Erythroblast (primary cell): ENCODE measurements around the gene CDYL.
A peak's percentile ranks its signal among the peaks of the same experiment; 100 is the strongest.
"Not testable (repeated sequence)": the region's sequence is repeated elsewhere in the genome, so short reads cannot be mapped to it uniquely, and the experiment has no call there.

Experiments used
- DNase-seq, 2 experiments: peaks; one replicate each; lab custom pipeline; 2025; lab: John Stamatoyannopoulos, UW
- GATA1 ChIP-seq: IDR thresholded peaks from 2 replicates; pipeline ENCODE4 v1.6.1; 2011; ENCODE audit warnings: low read depth, mild to moderate bottlenecking, control low read depth, low read length, moderate library complexity
- POLR2A ChIP-seq: IDR thresholded peaks from 2 replicates; pipeline ENCODE4 v1.6.1; 2011; ENCODE audit warnings: mild to moderate bottlenecking, low read length

The CDYL gene

DNA sequence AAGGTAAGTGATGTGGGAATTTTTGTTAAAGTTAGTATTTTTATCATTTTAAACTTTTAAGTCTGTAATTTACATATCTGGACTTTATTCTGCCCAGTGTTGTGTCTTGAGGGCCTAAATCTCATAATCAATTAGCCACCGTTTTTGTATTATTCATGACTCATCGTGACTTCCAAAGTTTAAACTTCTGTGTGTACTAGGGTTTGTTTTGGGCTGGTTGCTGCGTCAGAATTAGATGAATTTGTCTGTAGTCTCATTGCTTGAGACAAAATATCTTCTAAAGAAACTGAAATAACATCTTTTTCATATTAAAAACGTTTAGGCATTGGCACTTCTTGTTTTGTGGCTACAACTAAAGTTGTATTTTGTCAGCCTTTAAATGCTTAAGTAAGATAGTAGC, 41.3 kb downstream of the CDYL start:
- TF ChIP-seq POLR2A (no peak), GATA1 (no peak)
- peak in 1 of 2 experiments; percentile 21 for DNase-seq

DNA sequence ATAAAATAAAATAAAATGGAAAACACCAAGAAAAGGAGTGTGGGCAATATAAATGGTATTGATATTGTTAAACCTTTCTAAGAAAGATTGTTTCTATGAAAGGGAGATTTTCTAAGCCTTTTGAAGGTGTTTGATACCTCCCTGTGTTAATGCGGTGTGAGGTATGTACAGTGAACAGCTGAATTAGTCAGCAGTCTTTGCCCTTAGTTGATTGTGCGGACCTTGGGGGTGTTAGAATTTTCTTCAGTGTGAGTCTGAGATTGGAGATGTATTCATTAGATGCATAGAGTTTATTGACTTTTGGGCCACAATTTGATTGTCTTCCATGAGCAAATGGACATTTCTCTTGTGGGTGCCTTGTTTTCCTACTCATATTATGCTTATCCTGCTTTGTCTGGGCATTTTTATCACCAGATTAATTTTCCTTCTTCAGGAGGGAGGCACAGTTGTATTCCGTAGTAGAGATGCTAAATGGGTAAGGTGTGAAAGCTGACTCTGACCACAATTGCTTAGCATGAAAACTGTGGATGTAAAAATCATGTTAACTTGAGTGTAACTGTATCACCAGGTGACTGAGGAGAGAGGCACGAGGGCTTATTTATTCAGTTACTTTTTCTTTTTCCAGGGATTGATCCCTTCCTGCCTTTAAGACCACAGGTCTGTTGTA, 42.2 kb downstream of the CDYL start:
- DNase-seq = no peak
- TF ChIP-seq GATA1 (no peak), POLR2A (no peak)

DNA sequence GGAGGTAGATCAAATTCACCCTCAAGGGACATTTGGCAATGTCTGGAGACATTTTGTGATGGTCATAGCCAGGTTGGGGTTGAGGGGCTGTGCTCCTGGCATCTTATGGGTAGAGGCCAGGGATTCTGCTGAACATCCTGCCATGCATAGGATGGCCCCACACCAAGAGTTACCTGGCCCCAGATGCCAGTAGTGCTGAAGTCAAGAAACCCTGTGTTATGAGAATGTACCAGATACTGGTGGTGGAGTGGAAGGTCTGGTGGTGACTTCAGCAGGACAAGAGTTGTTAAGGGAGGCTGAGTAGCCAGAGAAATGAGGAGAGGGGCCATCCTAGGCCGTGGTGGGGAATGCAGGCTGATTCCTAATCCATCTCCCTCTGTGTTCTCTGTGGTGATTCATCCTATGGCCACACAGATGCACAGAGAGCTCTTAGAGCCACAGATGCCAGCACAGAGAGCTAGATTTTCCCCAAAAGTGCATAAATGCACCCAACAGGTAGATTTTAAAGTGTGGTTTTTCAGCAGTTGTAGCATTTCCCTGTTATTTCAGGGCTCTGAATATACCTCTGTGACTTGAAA, 43.6 kb downstream of the CDYL start:
- DNase-seq = no peak
- TF ChIP-seq GATA1 (no peak), POLR2A (no peak)

DNA sequence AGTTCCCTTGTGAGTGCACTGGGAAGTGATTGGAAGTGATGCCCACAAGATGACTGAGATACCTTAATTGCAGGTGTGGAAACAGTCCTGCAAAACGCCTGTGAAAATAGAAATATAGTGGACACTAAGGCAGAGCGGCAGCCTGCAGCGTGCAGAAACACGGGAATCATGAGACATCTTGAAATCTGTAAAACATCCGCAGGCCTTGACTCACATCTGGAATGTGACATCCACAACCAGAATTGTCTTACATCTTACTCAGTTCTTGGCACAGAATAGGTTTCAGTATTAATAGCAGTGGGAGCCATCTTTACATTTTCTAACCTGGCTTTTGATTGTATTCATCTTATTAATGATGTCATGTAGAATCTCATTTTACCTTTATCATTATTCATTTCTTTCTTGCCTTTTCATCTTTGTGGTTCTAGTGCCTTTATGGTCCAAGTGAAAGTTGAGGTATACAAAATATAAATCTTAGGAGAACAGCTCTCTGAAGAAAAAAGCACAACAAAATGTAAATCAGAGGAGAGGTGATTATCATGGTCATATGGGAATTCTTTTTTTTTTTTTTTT, 44.6 kb downstream of the CDYL start:
- DNase-seq = no peak
- TF ChIP-seq GATA1 (no peak), POLR2A (no peak)

DNA sequence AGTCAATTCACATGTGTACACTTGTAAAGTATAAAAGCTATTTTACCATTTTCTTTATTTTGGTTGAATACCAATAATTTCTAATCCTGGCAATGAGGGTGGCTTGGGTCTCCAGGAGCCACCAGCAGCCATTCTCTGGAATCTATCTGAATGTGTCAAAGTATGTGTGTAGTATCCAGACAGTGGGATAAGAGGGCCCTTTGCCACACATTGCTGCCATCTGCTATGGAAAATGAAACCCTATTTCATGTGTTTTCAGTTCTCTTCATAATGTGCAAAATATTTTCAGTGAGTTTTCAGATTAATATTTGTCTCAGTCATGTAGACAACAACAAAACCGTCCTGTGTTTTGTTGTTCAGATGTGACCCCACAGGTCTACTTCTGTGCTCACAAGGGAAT, 46.3 kb downstream of the CDYL start:
- TF ChIP-seq POLR2A (no peak), GATA1 (no peak)
- DNase-seq = no peak

DNA sequence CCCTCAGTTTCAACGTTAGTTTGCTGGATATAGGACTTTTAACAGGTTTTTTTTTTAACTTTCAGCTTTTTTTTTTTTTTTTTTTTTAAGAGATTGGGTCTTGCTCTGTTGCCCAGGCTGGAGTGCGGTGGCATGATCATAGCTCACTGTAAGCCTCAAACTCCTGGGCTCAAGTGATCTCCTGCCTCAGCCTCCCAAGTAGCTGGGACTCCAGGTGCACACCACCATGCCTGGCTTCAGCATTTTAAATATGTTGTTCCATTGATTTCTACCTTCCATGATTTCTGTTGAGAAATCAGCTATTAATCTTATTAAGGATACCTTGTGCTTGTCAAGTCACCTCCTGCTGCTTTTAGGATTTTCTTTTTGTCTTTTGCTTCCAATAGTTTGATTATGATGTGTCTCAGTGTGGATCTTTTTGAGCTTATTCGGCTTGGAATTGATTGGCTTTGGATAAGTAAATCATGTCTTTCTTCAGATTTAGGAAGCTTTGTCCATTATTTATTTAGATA, 52.0 kb downstream of the CDYL start:
- TF ChIP-seq POLR2A (no peak), GATA1 (no peak)
- DNase-seq = no peak

DNA sequence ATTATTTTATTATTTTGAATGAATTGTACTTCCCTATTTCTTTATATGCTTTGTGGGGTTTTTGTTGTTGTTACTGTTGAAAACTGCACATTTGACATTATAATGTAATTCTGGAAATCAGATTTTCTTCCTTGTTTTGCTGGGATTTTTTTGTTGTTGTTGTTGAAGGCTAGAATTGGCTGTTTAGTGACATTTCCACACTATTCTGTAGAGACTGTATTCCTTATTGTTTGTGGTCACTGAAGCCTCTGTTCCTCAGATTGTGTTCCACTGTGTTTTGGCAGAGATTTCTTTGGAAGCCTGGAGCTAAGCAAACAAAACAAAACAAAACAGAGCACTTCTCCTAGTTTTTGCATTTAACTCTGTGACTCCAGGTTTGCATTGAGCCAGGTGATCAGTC, 52.9 kb downstream of the CDYL start:
- DNase-seq = peak; percentile 29 to 51
- TF ChIP-seq POLR2A (no peak), GATA1 (no peak)

DNA sequence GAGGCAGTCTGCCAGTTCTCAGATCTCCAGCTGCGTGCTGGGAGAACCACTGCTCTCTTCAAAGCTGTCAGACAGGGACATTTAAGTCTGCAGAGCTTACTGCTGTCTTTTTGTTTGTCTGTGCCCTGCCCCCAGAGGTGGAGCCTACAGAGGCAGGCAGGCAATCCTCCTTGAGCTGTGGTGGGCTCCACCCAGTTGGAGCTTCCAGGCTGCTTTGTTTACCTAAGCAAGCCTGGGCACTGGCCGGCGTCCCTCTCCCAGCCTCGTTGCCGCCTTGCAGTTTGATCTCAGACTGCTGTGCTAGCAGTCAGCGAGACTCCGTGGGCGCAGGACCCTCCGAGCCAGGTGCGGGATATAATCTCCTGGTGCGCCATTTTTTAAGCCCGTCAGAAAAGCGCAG, 59.3 kb downstream of the CDYL start:
- DNase-seq = not testable (repeated sequence)

DNA sequence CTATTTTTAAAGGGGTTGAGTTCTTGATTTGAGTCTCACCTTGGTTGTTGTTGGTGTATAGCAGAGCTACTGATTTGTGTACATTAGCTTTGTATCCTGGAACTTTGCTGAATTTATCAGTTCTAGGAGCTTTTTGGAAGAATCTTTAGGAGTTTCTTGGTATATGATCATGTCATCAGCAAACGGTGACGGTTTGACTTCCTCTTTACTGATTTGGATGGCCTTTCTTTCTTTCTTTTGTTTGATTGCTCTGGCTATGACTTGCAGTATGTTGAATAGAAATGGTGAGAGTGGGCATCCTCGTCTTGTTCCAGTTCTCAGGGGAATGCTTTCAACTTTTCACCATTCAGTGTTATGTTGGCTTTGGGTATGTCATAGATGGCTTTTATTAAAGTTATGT, 64.0 kb downstream of the CDYL start:
- DNase-seq = no peak
- TF ChIP-seq POLR2A (no peak), GATA1 (no peak)

DNA sequence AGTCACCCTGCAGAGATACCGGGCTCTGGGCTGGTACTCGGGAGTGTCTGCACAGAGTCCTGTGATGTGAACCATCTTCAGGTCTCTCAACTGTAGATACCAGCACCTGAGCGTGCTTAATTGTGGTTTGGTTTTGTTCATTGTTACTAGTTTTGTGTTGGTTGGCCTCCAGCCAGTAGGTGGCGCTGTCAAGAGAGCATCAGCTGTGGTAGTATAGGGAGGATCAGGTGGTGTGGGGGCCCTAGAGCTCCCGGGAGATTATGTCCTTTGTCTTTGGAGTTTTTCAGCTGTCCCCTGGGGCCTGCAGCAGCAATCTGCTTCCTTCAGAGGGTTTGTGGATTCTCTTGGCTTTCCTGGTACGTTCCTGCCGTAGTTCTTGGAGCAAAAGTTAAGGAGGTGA, 67.9 kb downstream of the CDYL start:
- DNase-seq = peak; percentile 31 to 54

DNA sequence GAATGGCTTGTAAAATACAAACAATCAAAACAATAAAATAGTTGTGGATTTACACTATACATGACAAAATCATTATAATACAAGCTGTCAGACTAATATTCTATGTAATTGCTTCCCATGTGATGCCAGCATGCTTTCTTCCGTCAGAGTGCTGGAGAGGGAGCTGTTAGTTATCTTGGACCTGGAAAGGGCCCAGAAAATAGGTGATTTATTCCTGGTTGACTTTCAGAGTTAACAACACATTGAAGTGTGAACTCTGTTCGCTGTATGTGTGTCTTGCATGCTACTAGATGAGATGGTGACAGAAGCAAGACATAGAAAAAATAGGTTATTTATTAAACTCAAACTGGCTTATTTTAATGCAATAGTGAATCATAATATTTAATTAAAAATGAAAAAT, 70.2 kb downstream of the CDYL start:
- TF ChIP-seq GATA1 = no peak
- TF ChIP-seq POLR2A = no peak
- no peak for DNase-seq

More for the DNA sequence above, 67.9 kb downstream of the CDYL start:
- TF ChIP-seq POLR2A (no peak), GATA1 (no peak)

DNA sequence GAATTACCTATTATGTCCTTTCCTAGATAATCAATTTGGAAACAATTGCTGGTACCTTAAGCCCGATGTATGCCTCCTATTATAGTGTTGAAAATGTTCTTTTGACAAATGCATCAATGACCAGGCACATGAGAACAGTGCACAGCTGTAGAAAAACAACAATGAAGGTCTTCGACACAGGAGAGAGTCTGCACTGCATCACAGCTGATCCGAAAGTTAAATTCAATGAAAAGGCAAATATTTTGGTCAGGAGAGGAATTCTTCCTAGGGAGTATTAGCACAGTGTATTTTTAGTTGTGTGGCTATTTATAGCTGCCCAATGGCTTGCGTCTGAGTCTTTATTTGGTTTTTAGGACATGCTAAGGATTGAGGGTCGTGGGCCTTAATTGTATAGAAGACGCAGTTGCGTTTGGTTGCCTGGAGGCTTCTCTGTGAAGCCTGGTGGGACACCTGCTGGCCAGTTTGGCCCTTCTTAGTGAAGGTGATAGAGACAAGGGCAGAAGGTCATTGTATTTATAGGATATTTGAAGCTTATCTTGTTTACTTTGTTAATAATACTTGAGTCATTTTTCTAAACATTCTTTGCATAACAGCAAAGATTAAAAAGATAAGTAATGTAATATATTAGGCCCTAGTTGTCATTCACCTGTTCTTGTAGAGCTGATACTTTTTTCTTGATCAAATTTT, 72.3 kb downstream of the CDYL start:
- TF ChIP-seq POLR2A (no peak), GATA1 (no peak)
- DNase-seq = peak; percentile 58 to 61

DNA sequence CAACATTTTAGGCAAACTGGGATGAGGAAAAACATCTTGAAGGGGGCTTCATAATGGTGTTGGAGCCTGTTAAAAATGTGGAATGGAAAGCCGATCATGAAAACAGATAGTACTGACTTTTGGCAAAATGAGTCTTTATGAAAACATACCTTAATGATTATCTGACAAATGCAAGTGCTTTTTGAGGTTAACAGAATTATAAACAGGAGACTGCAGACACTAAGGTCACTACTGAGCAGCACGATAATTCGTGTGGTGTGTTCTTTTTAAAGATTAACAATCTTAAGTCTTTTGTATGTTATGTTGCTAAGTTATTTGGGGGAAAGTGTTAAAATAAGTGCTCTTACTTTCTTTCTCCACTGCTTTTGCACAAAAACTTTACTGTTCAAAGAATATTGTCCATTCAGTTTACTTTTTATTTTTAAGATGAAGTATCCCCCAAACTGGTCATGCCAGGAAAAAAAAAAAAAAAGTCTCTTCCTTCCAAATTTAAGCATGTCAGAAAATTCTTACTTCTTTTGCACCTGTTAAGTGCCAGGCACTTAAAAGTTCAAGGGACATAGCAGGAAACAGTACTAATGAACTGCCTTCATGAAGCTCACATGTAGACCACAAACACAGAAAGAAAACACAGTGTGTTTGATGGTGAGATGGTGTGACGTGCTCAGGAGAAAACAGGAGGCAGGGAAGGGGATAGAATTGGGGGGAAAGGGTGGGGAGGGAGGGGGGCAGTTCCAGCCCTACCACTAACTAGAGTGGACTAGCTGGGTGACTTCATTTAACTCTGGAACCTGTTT, 73.2 kb downstream of the CDYL start:
- DNase-seq = peak; percentile 29 to 65
- TF ChIP-seq GATA1 (no peak), POLR2A (no peak)

DNA sequence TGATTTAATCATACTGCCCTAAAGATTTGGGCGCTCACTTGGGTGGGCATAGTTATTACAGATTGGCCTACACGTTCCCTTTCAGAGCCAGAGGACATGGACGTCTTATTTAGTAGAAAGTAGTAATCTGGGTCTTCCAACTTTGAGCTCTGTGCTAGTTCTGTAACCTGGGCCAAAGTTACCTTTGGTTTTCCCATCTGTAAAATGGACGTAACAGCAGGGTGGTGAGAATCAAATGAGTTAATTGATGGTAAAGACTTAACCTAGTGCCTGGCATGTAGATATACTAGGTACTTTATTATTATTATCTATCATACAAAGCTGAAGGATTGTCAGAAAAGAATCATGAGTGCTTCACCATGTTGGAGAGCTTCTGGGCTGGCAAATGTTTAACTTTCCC, 74.8 kb downstream of the CDYL start:
- DNase-seq = no peak
- TF ChIP-seq GATA1 (no peak), POLR2A (no peak)

DNA sequence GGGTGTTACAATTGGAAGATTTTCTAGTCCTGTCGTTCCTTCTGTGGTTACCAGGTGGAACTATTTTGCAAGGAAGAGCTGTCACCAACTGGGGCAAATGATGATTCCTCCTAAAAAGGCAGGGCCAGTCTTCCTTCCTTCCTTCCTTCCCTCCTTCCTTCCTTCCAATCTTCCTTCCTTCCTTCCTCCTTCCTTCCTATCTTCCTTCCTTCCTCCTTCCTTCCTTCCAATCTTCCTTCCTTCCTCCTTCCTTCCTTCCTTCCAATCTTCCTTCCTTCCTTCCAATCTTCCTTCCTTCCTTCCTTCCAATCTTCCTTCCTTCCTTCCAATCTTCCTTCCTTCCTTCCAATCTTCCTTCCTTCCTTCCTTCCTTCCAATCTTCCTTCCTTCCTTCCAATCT, 76.0 kb downstream of the CDYL start:
- DNase-seq = not testable (repeated sequence)
